Spleen (tissue), 7 donors: ENCODE measurements around the gene HOXB2.

Experiments used
- CTCF ChIP-seq, 11 experiments: fragments of 200-600 bp in 7 of 11; fragments of 450-650 bp in 4 of 11; sonication (generic) in 4 of 11; IDR thresholded peaks in 8 of 11; conservative IDR thresholded peaks in 3 of 11; 1 replicate in 7 of 11; 2 replicates in 4 of 11; pipeline versions ENCODE4 v1.4.0 to v1.8.0; 2016 to 2021; ENCODE audit warnings: antibody characterized with exemption in 11 of 11, inconsistent platforms in 4 of 11, mild to moderate bottlenecking in 1 of 11
- POLR2A ChIP-seq, 3 donors: fragments of 450-650 bp; IDR thresholded peaks; one replicate each; pipeline ENCODE4 v1.5.1; 2017; ENCODE audit warnings: antibody characterized with exemption in 3 of 3, mild to moderate bottlenecking in 1 of 3
- donor health status: DM: no; HTN: no; CAD: no; lungs with moderate emphysema.
- donor health status: DM: no; HTN: no; CAD: no.
- donor health status: DM: no; HTN: no; CAD: no.

- no peak for TF ChIP-seq CTCF (IDR thresholded peaks at IDR 0.05 in 8 of 11, conservative IDR thresholded peaks at IDR 0.05 in 3 of 11)
- TF ChIP-seq POLR2A (IDR thresholded peaks at IDR 0.05): no peak
Measured at GRCh38 chr17:48510381-48510760, 34.5 kb downstream of the HOXB2 start.
